ENCODE results near the gene STIP1.
A peak's percentile ranks its signal among the peaks of the same experiment; 100 is the strongest.

STIP1 gene

GRCh38 chr11:64223001-64223651 is 37.2 kb downstream of the STIP1 start:
- no peak for DNase-seq (ENCODE audit: low spot score)

GRCh38 chr11:64224151-64224890 is 38.4 kb downstream of the STIP1 start:
- DNase-seq (ENCODE audit: low spot score), result peak; percentile 43

GRCh38 chr11:64224891-64225607 is 39.1 kb downstream of the STIP1 start:
- no peak for DNase-seq (ENCODE audit: low spot score)

GRCh38 chr11:64225608-64226506 is 39.9 kb downstream of the STIP1 start, which contains the start of the genes NUDT22 and TRPT1:
Gene NUDT22 (plus strand): TSS chr11:64226274. CDS start chr11:64226653, 379 bp downstream.
Gene TRPT1 (minus strand): TSS chr11:64226186. CDS start chr11:64225860, 326 bp downstream.
- DNase-seq (ENCODE audit: low spot score), result peak; percentile 84

- peak; percentile 47 for DNase-seq (ENCODE audit: low spot score)
Measured at GRCh38 chr11:64226507-64227051, 40.6 kb downstream of the STIP1 start.

GRCh38 chr11:64227405-64227956 is 41.5 kb downstream of the STIP1 start:
- DNase-seq (ENCODE audit: low spot score), result no peak

GRCh38 chr11:64229090-64229743 is 43.2 kb downstream of the STIP1 start:
- no peak for DNase-seq (ENCODE audit: low spot score)

- DNase-seq (ENCODE audit: low spot score), result no peak
Measured at GRCh38 chr11:64229744-64230170, 43.8 kb downstream of the STIP1 start.

- peak; percentile 93 for DNase-seq (ENCODE audit: low spot score)
Measured at GRCh38 chr11:64230171-64230984, 44.4 kb downstream of the STIP1 start, which contains the start of gene DNAJC4. Gene DNAJC4 (plus strand): TSS chr11:64230548. CDS start chr11:64230855, 307 bp downstream.

- no peak for DNase-seq (ENCODE audit: low spot score)
Measured at GRCh38 chr11:64230985-64231365, 45.0 kb downstream of the STIP1 start.

GRCh38 chr11:64231546-64231945 is 45.6 kb downstream of the STIP1 start:
- no peak for DNase-seq (ENCODE audit: low spot score)

- DNase-seq (ENCODE audit: low spot score), result no peak
Measured at GRCh38 chr11:64232182-64232966, 46.4 kb downstream of the STIP1 start.

GRCh38 chr11:64232967-64233315 is 47.0 kb downstream of the STIP1 start:
- DNase-seq (ENCODE audit: low spot score), result no peak

GRCh38 chr11:64233913-64234586 is 48.1 kb downstream of the STIP1 start, which contains the start of gene VEGFB:
Gene VEGFB (plus strand): TSS chr11:64234584. CDS start chr11:64234834, 250 bp downstream.
- peak; percentile 64 for DNase-seq (ENCODE audit: low spot score)

- DNase-seq (ENCODE audit: low spot score), result peak; percentile 42
Measured at GRCh38 chr11:64234647-64235379, 48.8 kb downstream of the STIP1 start.

- no peak for DNase-seq (ENCODE audit: low spot score)
Measured at GRCh38 chr11:64235437-64236161, 49.6 kb downstream of the STIP1 start.
